22Rv1 (cell line): ENCODE results near the gene DGKG.

ENCODE experiments used
- H3K27ac ChIP-seq: fragments of 450-650 bp; 2 replicates; pipeline ENCODE4 v1.5.1; 2017
- ZFX ChIP-seq: fragments of 450-650 bp; IDR thresholded peaks from 2 replicates; pipeline ENCODE4 v1.6.1; 2017; ENCODE audit warnings: antibody characterized with exemption, borderline replicate concordance
- TF ChIP-seq, protein P1 (sequence below): fragments of 450-650 bp; IDR thresholded peaks from 2 replicates; pipeline ENCODE4 v1.5.1; 2017; ENCODE audit warnings: mild to moderate bottlenecking

DGKG gene

DNA sequence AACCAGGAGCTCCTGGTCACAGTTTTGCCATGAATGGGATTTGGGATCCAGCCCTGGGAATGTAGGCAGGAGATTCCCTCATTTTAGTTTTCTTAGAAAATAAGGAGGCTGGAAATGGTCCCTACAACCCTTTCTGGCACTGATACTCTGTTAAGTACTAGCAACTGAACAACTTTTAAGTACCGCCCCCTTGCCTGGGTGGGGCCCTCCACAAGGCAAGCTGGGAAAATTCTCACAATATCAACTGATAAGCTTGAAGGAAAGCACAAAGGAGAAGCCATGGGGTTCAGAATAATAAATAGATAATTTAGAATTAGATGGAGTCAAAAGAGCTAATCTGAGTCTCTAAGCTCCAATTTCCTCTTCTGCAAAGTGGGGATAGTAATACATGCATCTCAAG lies 4.2 kb upstream of the DGKG start:
- no peak overlapping the region for H3K27ac ChIP-seq
- no peak for TF ChIP-seq ZFX
- TF ChIP-seq, protein P1, sequence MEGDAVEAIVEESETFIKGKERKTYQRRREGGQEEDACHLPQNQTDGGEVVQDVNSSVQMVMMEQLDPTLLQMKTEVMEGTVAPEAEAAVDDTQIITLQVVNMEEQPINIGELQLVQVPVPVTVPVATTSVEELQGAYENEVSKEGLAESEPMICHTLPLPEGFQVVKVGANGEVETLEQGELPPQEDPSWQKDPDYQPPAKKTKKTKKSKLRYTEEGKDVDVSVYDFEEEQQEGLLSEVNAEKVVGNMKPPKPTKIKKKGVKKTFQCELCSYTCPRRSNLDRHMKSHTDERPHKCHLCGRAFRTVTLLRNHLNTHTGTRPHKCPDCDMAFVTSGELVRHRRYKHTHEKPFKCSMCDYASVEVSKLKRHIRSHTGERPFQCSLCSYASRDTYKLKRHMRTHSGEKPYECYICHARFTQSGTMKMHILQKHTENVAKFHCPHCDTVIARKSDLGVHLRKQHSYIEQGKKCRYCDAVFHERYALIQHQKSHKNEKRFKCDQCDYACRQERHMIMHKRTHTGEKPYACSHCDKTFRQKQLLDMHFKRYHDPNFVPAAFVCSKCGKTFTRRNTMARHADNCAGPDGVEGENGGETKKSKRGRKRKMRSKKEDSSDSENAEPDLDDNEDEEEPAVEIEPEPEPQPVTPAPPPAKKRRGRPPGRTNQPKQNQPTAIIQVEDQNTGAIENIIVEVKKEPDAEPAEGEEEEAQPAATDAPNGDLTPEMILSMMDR: no peak

DNA sequence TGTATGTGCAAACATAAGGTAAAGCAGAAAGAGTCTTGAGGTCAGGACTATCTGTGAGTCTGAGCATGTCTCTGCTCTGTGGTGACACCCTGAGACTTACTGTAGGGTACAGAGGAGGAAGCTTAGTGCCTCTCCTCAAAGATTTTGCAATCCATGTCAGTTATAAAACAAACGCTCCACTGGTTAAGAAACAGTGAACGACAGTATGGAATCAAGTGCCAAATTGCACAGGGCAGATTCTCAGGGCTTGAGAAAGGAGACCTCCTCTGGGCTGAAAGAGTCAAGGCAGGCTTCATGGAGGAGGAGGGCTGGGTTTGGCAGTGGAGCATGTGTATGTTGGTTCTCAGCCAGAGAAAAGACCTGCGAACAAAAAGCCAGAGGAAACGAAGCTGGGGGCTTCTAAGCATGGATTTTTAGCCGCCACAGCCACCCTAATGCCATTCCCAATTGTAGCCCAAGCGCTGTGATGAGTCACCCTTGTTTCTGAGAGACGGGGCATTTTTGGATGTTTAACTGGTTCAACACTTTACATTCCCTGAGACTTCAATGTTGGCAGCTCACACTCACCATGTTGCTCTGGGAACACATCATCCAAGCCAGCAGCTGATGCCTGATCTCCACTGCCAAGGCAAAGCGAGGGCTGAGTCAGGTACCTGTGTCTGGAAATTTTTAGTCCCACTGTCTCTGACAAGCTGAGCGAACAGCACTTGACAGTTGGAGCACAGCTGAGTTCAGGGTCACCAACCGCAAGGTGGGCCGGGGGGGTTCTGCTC lies 3.4 kb upstream of the DGKG start:
- TF ChIP-seq ZFX: no peak
- TF ChIP-seq, protein P1: no peak
- H3K27ac ChIP-seq: no peak overlapping the region

DNA sequence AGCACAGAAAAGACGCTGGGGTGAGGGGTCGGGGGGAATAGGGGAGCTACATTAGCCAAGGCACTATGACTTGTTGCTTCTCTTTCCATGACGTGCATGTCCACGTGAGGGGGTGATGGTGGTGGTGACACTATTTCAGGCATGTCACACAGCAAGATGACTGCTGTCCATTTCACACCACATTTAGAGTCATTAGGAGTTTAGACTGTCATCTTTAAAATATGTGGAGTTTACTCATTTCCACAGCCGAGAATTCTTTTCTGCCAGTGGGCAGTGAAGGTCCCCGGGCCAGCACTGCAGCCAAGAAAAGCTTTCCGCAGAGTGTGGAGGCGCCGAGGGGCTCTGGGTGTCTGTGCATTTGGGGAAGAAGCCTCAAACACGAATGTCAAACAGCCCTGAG lies 954 bp upstream of the DGKG start:
- H3K27ac ChIP-seq: no peak overlapping the region
- TF ChIP-seq ZFX: no peak
- TF ChIP-seq, protein P1: no peak

DNA sequence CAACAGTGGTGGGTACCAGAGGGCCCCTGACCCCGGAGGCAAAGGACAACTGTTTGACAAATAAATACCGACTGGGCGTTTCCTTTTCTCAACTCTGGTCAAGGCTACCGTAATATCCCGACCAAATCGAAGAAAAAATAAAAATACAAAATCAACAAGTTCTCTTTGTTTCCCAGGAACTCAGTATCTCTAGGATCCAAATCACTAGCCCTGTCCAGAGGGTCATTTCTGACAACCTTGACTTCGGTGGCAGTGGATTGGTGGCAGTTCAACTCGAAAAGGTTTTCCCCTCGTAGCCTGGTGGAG lies 456 bp upstream of the DGKG start:
- TF ChIP-seq, protein P1: no peak
- TF ChIP-seq ZFX: no peak
- no peak overlapping the region for H3K27ac ChIP-seq

DNA sequence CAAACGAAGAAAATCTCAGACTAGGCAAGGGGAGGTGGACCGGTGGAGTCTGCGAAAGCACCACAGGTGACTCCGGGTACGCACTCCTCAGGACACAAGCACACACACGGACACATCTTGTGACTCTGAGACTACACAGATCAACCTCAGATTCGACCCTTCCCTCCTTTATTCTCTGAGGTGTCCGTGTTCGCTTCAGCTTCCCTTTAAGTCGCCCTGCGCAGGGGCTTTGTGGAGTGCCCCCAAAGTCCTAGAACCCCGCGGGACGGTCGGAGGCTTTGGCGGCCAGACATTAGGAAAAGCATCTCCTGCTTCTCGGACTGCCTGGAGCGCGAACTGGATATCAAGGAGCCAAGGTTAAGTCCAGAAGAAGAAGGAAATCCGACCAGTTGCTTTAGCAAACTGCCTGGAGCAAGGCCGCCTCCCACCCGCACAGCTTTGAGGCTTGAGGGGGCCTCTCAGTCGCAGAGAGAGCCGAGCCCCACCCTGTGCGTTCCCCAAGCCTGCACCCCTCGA lies 730 bp downstream of the DGKG start:
- no peak for TF ChIP-seq ZFX
- TF ChIP-seq, protein P1: no peak
- H3K27ac ChIP-seq: no peak overlapping the region

DNA sequence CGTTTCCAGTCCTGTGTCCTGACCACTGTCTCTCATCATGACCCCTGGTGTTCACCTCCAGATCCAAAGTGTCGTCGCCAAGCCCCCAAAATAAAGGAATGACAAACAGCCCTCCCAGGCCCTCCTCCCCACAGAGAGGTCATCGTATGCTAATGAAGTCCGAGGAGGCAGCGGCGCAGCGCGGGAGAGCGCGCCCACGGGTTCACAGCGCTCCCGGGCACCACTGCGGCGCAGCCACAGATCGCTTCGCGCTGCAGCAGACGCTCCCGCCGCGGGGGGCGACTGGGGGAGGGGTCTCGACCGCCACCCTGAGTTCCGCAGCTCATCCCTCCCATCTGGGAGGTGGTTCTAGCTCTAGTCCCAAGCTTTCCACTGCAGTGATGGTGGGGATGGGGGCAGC lies 1.3 kb downstream of the DGKG start:
- H3K27ac ChIP-seq: no peak overlapping the region
- no peak for TF ChIP-seq ZFX
- TF ChIP-seq, protein P1: no peak

DNA sequence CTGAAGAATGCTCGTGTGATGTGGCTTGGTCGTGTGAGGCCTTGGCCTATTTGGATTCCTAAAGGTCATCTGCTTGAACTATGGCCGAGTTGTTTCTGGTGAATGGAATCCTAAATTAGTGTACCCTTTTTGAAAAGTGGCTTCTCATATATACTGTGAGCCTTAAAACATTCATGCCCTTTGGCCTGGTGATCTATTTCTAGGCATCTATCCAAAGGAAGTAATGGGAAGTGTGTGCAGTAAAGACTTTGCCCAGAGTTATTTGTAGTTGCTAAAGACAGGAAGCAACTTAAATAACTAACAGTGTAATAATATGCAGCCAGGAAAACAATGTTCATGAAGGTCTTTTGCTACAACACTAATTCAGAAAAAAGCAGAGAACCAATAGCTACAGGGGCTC lies 3.0 kb downstream of the DGKG start:
- no peak overlapping the region for H3K27ac ChIP-seq
- TF ChIP-seq ZFX: no peak

DNA sequence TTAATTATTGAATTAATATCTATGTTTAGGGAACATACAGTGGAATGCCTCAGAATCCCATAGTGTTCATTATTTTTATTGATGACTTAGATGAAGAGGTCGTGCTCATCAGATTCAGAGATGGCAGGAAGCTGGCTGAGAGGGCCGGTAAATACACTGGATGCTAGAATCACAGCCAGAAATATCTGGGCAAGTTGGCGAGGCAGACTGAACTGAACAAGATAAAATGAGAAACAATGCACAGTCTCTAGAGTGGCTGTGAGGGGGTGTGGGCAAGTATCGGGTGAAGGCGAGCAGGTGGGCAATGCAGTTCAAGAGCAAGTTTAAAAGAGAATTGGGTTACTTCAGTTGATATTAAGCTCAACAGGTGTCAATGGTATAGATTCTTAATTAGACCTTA lies 5.9 kb downstream of the DGKG start:
- TF ChIP-seq, protein P1: no peak
- H3K27ac ChIP-seq: no peak overlapping the region
